GM18502 (cell line): ENCODE data around the gene TMEM191B.
"Not testable (repeated sequence)": the region's sequence is repeated elsewhere in the genome, so short reads cannot be mapped to it uniquely, and the experiment has no call there.

Source experiments
- ATAC-seq: cut with Tn5 transposase; IDR thresholded peaks from one replicate; pipeline ENCODE4 v1.9.1; 2021; ENCODE audit warnings: mild to moderate bottlenecking; ENCODE audit not compliant: unreplicated experiment, poor library complexity

TMEM191B gene

DNA sequence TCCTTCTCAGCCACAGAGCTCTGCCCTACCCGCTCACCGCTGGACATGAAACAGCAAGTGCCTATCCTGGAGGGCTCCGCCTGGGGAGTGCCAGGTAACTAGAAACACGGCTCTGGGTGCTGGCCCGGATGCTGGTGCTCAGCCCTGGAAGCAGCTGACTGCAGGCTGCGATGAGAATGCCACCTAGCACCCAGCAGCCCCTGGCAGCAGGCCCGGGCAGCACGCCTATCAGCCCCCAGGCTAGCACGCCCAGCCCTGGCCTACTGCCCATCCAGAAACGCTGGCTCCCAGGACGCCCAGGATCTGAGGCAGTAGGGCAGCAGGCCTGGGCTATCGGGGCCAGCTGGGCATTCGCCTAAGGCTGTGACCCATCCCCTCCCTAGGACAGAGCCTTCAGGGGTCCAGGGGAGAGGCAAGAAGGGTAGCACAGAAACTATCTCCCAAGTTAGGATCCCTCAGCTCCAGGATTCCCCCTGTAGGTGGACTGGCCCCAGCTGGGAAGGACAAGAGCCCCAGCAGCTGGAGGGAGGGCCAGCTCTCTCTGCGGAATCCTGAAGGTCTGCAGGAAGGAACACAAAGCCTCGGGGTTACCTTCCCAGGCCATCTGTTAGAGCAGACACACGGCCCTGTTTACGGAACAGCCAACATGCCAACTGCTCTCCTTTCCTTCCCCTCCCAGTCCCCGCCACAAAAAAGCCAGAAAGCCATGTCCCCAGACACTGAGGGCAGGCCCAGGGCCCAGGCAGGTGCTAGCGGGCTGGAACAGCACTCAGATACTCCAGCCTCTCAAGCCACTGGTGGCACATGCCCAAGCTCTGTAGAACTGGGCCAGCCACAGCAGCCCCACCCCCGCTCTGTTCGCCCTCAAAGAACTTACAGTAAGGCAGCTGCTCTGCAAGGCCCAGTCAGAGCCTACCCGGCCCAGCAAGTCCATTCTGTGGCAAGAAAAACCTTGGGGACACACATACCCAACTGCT is 27.0 kb downstream of the TMEM191B start:
- not testable (repeated sequence) for ATAC-seq

DNA sequence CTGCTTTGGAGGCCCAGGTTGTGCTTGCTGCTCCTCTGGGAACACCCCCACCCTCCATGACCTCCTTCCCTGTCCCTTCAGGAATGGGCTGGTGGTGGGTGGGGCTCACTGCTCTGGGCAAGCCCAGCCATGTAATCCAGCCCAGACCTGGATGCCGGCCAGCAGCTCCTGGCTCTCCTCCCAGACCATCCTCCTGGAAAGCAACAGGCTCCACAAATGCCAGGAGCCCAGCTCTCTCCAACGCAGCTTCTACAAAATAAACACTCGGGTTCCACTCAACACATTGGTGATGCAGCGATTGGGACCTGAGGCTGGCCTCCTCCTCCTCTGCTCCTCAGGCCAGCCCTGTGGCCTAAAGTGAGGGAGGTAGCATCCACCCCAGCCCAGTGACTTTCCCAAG is 30.9 kb downstream of the TMEM191B start:
- ATAC-seq = not testable (repeated sequence)

GRCh38 chr22:18558939-18559338 is 31.3 kb downstream of the TMEM191B start:
- ATAC-seq = not testable (repeated sequence)

GRCh38 chr22:18560099-18560974 is 32.7 kb downstream of the TMEM191B start:
- ATAC-seq = not testable (repeated sequence)

GRCh38 chr22:18570509-18571246 is 43.1 kb downstream of the TMEM191B start:
- ATAC-seq = not testable (repeated sequence)

- ATAC-seq = not testable (repeated sequence)
These were observed 46.0 kb downstream of the TMEM191B start for GRCh38 chr22:18573483-18574164.

GRCh38 chr22:18574555-18574954 is 47.0 kb downstream of the TMEM191B start:
- not testable (repeated sequence) for ATAC-seq

DNA sequence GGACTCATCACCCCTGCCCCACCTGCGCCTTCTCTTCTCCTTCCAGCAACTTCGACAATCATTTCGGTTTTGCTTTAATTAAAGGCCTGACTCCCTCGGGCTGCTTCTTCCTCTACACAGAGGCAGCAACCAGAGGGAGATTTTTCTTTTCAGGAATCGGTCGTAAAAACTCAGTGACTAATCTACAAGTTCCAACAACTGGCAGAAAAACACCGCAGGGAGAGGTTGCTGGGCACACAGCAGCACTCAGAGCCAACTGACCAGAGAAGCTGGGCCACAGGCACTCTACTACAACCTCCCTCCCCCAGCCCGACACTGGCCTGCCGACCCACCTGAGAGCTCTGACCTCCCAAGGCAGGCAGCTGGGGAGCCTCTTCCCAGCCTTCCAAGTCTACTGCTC is 48.1 kb downstream of the TMEM191B start:
- ATAC-seq = not testable (repeated sequence)

GRCh38 chr22:18577090-18577818 is 49.7 kb downstream of the TMEM191B start:
- peak; percentile 54 for ATAC-seq

- peak; percentile 86 for ATAC-seq
These were observed 50.2 kb downstream of the TMEM191B start for GRCh38 chr22:18577847-18578246.
